Osteoblast (primary cell): ENCODE results near the gene OPA3. TPM values are rescaled to one million over a fixed set of nuclear protein-coding genes. Genes with fewer than 3 reads are reported as not detected.
"Not testable (repeated sequence)": the region's sequence is repeated elsewhere in the genome, so short reads cannot be mapped to it uniquely, and the experiment has no call there.

Experiments
- DNase-seq: peaks from one replicate; pipeline ENCODE4 v3.0.0; 2011; ENCODE audit warnings: low spot score, mixed read lengths; ENCODE audit not compliant: insufficient read length; ENCODE audit errors: missing footprints
- H2AFZ ChIP-seq: 2 replicates; pipeline ENCODE4 v1.6.0; 2011; ENCODE audit warnings: mild to moderate bottlenecking, low read length
- H3K27ac ChIP-seq: 2 replicates; pipeline ENCODE4 v1.5.1; 2011; ENCODE audit warnings: mild to moderate bottlenecking, low read depth, low read length, moderate library complexity
- H3K27me3 ChIP-seq: 2 replicates; pipeline ENCODE4 v1.6.0; 2012; ENCODE audit warnings: mild to moderate bottlenecking, control low read depth, inconsistent platforms, low read length, moderate library complexity; ENCODE audit not compliant: insufficient read depth
- H3K36me3 ChIP-seq: 2 replicates; pipeline ENCODE4 v1.5.1; 2011; ENCODE audit warnings: mild to moderate bottlenecking, low read length, control low read depth, moderate library complexity; ENCODE audit not compliant: insufficient read depth
- H3K4me1 ChIP-seq: 2 replicates; pipeline ENCODE4 v1.5.1; 2011; ENCODE audit warnings: mild to moderate bottlenecking, low read length, control low read depth, moderate library complexity; ENCODE audit not compliant: insufficient read depth
- H3K4me2 ChIP-seq: 2 replicates; pipeline ENCODE4 v1.6.0; 2011; ENCODE audit warnings: mild to moderate bottlenecking, low read length; ENCODE audit not compliant: insufficient read depth
- H3K4me3 ChIP-seq: fragments of 200-600 bp; sonication (generic); 3 replicates; pipeline ENCODE4 v1.5.1; 2012; ENCODE audit warnings: mild to moderate bottlenecking, low read length, inconsistent platforms; ENCODE audit not compliant: insufficient read depth
- H3K79me2 ChIP-seq: 2 replicates; pipeline ENCODE4 v1.6.0; 2012; ENCODE audit warnings: mild to moderate bottlenecking, low read length, control low read depth, inconsistent platforms; ENCODE audit not compliant: insufficient read depth
- H3K9me3 ChIP-seq: 2 replicates; pipeline ENCODE4 v1.5.1; 2011; ENCODE audit warnings: low read depth, low read length, control low read depth
- H4K20me1 ChIP-seq: 2 replicates; pipeline ENCODE4 v1.6.0; 2012; ENCODE audit warnings: mild to moderate bottlenecking, low read length, control low read depth; ENCODE audit not compliant: insufficient read depth
- CTCF ChIP-seq: IDR thresholded peaks from 2 replicates; pipeline ENCODE4 v1.5.1; 2011; ENCODE audit warnings: mild to moderate bottlenecking, low read depth, low read length, moderate library complexity; ENCODE audit errors: extremely low read depth
- total RNA-seq: library from RNA; depleted of rRNA; stranded (reverse); fragments of >200 nt; gene quantifications from 2 replicates; pipeline ENCODE4 v1.2.3, GENCODE V29; 2012

OPA3 gene
- total RNA-seq, 1 donor, result 7.6 TPM

GRCh38 chr19:45615795-45616703, 31.4 kb upstream of the OPA3 start:
- peaks cover 12% of the 10 kb centered on the region for H3K4me1 ChIP-seq
- peak; percentile 94 for DNase-seq
- H2AFZ ChIP-seq, result no peak overlapping the region
- H3K9me3 ChIP-seq, result no peaks in the 10 kb centered on the region
- H3K27ac ChIP-seq, result no peak overlapping the region
- TF ChIP-seq CTCF, result no peak
- H3K4me3 ChIP-seq, result no peak overlapping the region
- H3K4me2 ChIP-seq, result no peak overlapping the region
- H4K20me1 ChIP-seq, result no peaks in the 10 kb centered on the region
- H3K36me3 ChIP-seq, result peaks cover 45% of the 10 kb centered on the region
- H3K79me2 ChIP-seq, result no peaks in the 10 kb centered on the region
- no peaks in the 10 kb centered on the region for H3K27me3 ChIP-seq

GRCh38 chr19:45615056-45615455, 30.5 kb upstream of the OPA3 start:
- H2AFZ ChIP-seq, H3K4me2 ChIP-seq, H3K79me2 ChIP-seq, H4K20me1 ChIP-seq, H3K27me3 ChIP-seq, H3K27ac ChIP-seq, H3K9me3 ChIP-seq, H3K4me3 ChIP-seq, DNase-seq: not testable (repeated sequence)
- peaks cover 45% of the 10 kb centered on the region for H3K36me3 ChIP-seq
- peaks cover 12% of the 10 kb centered on the region for H3K4me1 ChIP-seq

- DNase-seq, result peak; percentile 99
- no peak for TF ChIP-seq CTCF
- Histone ChIP-seq H3K9me3 (no peaks in the 10 kb centered on the region), H3K4me3 (no peak overlapping the region), H3K27me3 (no peaks in the 10 kb centered on the region), H3K79me2 (no peaks in the 10 kb centered on the region), H3K4me2 (peak overlapping the region; percentile 67), H3K36me3 (peaks cover 44% of the 10 kb centered on the region), H3K4me1 (peaks cover 12% of the 10 kb centered on the region), H4K20me1 (no peaks in the 10 kb centered on the region), H2AFZ (no peak overlapping the region), H3K27ac (peak overlapping the region; percentile 81)
Observed at GRCh38 chr19:45613926-45614725, 29.5 kb upstream of the OPA3 start.

- TF ChIP-seq CTCF, result no peak
- no peak for DNase-seq
- Histone ChIP-seq H3K79me2 (no peaks in the 10 kb centered on the region), H3K4me2 (no peak overlapping the region), H3K27ac (no peak overlapping the region), H3K27me3 (no peaks in the 10 kb centered on the region), H3K36me3 (peaks cover 33% of the 10 kb centered on the region), H2AFZ (no peak overlapping the region), H3K9me3 (no peaks in the 10 kb centered on the region), H3K4me1 (peaks cover 12% of the 10 kb centered on the region), H3K4me3 (no peak overlapping the region), H4K20me1 (no peaks in the 10 kb centered on the region)
Observed at GRCh38 chr19:45608948-45609347, 24.3 kb upstream of the OPA3 start.
